SIG-M5 treated with dmso at 0.1 percent for 504 hours (cell line): ENCODE results near the gene ZDHHC19.
A peak's percentile ranks its signal among the peaks of the same experiment; 100 is the strongest.
"Not testable (repeated sequence)": the region's sequence is repeated elsewhere in the genome, so short reads cannot be mapped to it uniquely, and the experiment has no call there.

ENCODE experiments used
- DNase-seq: peaks from one replicate; lab custom pipeline; 2025; ENCODE audit not compliant: unreplicated experiment; lab: John Stamatoyannopoulos, UW

The ZDHHC19 gene

DNA sequence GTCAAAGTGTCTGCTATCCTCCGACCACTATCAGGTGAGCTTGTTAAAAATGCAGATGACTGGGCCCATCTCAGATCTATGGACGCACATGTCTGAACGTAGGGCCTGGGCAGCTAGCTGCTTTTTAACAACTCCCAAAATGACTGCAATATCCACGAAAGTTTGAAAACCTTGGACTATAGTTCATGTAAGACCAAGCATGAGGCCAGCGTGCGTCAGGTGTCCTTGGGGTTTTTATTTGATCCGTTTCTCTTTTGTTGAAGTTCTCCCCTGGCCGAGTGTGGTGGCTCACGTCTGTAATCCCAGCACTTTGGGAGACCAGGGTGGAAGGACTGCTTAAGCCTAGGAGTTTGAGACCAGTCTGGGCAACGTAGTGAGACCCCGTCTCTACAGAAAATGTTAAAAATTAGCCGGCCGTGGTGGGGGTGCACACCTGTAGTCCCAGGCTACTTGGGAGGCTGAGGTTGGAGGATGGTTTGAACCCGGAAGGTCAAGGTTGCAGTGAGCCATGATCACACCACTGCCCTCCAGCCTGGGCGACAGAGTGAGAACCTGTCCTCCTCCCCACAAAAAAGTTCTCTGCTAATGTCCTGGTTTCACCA is 14.7 kb upstream of the ZDHHC19 start:
- no peak for DNase-seq

- DNase-seq = no peak
Observed at GRCh38 chr3:196225086-196225485, 13.9 kb upstream of the ZDHHC19 start.

GRCh38 chr3:196222876-196223595 is 11.8 kb upstream of the ZDHHC19 start:
- DNase-seq = no peak

- peak; percentile 78 for DNase-seq
Observed at GRCh38 chr3:196220991-196221390, 9.8 kb upstream of the ZDHHC19 start.

DNA sequence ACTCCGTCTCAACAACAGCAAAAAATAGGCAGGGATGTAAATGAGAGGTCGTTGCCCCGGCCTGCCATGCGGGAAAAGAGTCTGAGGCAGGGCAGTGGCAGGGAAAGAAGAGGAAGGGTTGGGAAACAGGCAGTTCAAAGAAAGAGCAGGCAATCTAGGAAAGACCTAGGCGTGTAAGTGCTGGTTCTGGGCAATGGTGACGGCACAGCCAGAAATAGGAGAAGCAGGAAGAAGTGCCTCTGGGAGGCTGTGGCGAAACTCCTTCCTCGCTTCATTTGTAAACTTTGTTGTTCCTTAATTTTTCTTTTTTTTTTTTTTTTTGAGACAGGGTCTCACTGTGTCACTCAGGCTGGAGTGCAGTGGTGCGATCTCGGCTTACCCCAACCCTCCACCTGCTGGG is 9.4 kb upstream of the ZDHHC19 start:
- DNase-seq = peak; percentile 95

DNA sequence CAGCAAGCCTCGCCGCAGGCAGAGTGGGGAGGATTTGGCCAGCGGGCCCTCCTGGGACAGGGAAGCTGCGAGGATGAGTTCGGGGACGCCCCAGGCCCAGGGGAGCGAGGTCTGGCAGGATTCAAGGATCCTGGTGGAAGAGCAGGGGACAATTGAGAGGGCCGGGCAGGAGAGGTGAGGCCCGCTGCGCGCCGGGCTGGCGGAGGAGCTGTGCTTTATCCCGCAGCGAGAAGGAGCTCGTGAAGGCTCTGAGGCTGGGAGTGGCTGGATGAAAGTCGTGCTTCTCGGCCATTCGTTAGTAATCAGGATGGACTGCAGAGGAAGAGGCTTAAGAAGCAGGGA is 8.7 kb upstream of the ZDHHC19 start:
- DNase-seq = no peak

- peak; percentile 95 for DNase-seq
Observed at GRCh38 chr3:196219194-196219969, 8.2 kb upstream of the ZDHHC19 start.

DNA sequence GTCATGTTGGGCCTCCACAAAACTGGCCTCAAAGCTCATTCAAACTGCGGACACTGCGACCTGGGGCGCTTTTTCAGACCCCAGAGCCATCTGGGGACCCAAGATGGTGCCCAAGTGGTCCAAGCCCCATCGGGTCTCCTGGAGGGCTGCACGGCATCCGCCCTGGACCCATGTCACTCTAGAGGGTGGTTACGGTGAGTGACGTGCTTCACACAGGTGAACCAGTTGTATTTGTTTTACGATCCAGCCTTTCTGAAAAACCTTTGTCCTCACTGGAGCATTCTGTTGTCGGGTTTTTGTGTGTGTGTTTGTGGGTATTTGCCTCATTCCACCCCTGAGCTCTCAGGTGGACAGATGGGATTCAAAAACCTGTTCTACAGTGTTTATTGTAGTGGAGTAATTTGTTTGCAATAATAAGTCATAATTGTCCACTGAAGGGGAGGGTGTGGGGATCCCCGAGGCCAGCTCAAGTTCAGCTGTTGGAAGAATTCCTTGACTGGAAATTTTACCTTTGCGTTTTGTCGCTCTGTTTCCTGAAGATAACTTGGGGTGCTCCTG is 7.0 kb upstream of the ZDHHC19 start:
- peak; percentile 24 for DNase-seq

DNA sequence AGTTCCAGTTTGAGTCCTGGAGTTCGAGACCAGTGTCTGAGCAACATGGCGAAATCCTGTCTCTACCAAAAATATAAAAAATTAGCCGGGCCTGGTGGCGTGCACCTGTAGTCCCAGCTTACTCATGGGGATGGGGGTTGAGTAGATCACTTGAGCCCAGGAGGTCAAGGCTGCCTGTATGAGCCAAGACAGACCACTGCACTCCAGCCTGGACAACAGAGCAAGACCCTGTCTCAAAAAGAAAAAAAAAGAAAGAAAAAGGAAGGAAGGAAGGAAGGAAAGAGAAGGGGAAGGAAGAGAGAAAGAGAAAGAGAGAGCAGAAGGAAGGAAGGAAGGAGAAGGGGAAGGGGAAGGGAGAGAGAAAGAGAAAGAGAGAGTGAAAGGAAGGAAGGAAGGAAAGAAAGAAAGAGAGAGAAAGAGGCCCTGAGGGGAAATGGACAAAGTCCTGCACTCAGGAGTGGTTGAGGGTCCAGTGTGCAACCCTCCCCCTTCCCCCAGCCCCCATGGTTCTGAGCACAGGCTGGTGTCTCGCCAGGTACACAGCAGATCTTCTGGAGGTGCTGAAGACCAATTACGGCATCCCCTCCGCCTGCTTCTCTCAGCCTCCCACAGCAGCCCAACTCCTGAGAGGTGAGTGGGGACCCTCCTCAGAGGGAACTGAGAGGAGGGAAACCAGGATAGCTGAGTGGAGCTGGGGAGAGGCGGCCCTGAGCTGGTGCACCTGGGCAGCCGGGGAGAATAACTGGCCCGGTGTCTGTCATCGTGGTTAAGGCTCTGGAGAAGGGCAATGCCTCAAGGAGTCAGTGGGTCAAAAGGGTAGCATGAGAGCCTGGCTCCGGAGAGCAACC is 6.3 kb upstream of the ZDHHC19 start:
- DNase-seq = no peak

- DNase-seq = no peak
Observed at GRCh38 chr3:196216681-196217211, 5.5 kb upstream of the ZDHHC19 start.

DNA sequence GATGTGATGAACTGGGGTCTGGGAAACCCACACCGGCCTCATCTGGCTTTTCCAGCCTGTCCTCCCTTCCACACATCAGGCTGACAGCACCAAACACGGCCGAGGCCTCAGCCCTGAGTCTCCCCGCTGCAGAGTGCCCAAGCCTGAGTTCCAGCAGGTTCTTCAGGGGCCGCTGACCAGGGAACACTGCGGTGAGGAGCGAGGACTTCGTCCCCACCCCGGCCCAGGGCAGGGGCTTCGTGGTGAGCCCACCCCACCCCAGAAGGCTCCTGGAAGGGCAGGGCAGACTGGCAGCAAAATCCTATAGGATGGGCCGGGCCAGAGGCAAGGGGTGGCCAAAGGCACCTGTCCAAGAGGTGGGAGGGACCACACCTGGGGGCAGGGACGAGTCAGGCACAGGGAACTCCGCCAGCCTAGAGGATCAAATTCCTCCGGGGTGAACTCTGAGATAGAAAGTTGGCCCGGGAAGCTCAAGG is 4.9 kb upstream of the ZDHHC19 start, which contains the start of gene SLC51A:
TSS of gene SLC51A (plus strand) at position 446 of the 476 bp plus-strand sequence. CDS start 179 bp downstream, outside the sequence.
- no peak for DNase-seq

GRCh38 chr3:196215493-196216020 is 4.4 kb upstream of the ZDHHC19 start:
- no peak for DNase-seq

GRCh38 chr3:196214783-196215441 is 3.7 kb upstream of the ZDHHC19 start:
- no peak for DNase-seq

- DNase-seq = not testable (repeated sequence)
Observed at GRCh38 chr3:196209944-196210672, 1.1 kb downstream of the ZDHHC19 start.

DNA sequence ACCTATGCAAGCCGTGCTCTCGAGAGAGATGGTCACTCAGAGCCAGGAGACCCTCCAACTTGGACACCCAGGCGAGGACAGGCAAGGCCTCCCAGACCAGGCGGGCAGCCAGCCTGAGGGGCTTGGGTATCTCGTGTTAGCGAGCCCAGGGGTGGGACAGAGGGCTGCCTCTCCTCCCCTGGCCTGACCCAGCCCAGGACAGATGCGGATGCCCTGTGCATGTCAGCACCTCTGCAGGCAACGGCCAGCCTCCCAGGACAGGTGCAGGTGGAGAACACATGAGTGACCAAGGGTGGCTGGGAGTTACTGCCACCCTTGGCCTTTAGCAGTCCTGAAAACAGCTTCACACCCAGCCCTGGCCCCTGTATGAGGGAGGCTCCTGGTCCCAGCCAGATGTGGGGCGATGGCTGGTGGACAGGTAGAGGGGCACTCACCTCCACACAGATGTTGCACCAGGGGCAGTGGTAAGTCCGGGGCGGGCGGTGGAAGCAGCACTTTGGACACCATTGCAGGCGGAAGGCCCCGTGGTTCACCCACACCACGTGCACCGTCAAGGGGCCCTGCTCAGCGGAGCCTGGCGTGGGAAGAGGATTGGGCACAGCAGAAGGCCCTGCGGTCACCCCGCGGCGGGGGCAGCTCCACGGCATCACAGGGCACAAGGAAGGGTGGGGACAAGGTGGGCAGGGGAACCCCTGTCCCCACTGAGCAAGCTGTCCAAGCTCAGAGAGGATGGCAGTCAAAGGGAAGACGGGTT is 2.1 kb downstream of the ZDHHC19 start:
- no peak for DNase-seq

DNA sequence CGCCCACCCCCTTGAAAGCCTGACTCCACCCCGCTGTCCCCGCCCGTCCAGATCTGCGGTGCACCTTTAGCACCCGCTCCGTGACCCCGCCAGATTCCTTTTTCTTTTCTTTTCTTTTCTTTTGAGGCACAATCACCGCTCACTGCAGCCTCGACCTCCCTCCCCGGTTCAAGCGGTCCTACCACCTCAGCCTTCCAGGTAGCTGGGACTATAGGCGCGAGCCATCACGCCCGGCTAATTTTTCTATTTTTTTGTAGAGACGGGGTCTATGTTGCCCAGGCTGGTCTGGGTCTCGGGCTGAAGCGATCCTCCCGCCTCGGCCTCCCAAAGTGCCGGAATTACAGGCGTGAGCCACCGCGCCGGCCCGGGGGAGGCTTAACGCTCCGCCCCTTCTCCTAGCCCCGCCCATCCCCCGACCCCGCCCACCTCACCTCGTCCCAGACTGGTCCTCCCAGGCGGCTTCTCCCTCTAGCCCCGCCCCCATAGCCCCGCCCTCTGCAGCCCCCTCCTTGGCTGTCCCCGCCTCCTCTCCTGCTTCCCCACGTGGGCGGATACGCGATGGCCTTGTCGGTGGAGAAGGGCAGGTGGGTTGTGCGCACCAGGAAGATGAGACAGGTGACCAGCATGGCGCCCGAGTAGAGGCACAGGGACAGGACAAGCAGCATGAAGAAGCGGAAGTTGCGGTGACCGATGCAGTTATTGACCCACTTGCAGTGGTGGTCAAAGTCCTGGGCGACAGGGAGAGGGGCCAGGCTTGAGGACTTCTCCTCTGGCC is 3.2 kb downstream of the ZDHHC19 start:
- DNase-seq = no peak

GRCh38 chr3:196207159-196207832 is 3.9 kb downstream of the ZDHHC19 start:
- no peak for DNase-seq
